MM.1S (cell line): ENCODE data around the gene MUC5AC.

Experiments
- DNase-seq: peaks from one replicate; pipeline ENCODE4 v3.0.0-alpha.2; 2015
- H2AFZ ChIP-seq: fragments of 300-600 bp; sonication (generic); 2 replicates; pipeline ENCODE4 v1.6.0; 2016; ENCODE audit warnings: antibody characterized with exemption, low read length
- H3F3A ChIP-seq: fragments of 300-600 bp; sonication (generic); 2 replicates; pipeline ENCODE4 v1.6.1; 2016; ENCODE audit warnings: mild to moderate bottlenecking, antibody characterized with exemption, low read length, moderate library complexity, mixed read lengths; ENCODE audit not compliant: insufficient read depth
- H3K27ac ChIP-seq: fragments of 300-600 bp; sonication (generic); 2 replicates; pipeline ENCODE4 v1.5.1; 2016; ENCODE audit warnings: mild to moderate bottlenecking, low read length
- H3K27me3 ChIP-seq: fragments of 300-600 bp; sonication (generic); replicated peaks from 2 replicates; pipeline ENCODE4 v1.6.0; 2016; ENCODE audit warnings: low read length; ENCODE audit not compliant: insufficient read depth
- H3K36me3 ChIP-seq: fragments of 300-600 bp; sonication (generic); replicated peaks from 2 replicates; pipeline ENCODE4 v1.6.1; 2016; ENCODE audit warnings: mild to moderate bottlenecking, low read length, mixed read lengths; ENCODE audit not compliant: insufficient read depth
- H3K4me1 ChIP-seq: fragments of 300-600 bp; sonication (generic); 2 replicates; pipeline ENCODE4 v1.6.1; 2016; ENCODE audit warnings: low read length, mixed read lengths
- H3K4me2 ChIP-seq: fragments of 300-600 bp; sonication (generic); 2 replicates; pipeline ENCODE4 v1.6.0; 2016; ENCODE audit warnings: low read depth, low read length
- H3K4me3 ChIP-seq: fragments of 300-600 bp; sonication (generic); 2 replicates; pipeline ENCODE4 v1.5.1; 2016; ENCODE audit warnings: low read length, mixed read lengths
- H3K79me2 ChIP-seq: fragments of 300-600 bp; sonication (generic); 2 replicates; pipeline ENCODE4 v1.6.1; 2016; ENCODE audit warnings: mixed run types, low read length, mixed read lengths
- H3K9ac ChIP-seq: fragments of 300-600 bp; sonication (generic); 2 replicates; pipeline ENCODE4 v1.6.1; 2016; ENCODE audit warnings: low read length, mixed read lengths
- H3K9me2 ChIP-seq: fragments of 300-600 bp; sonication (generic); replicated peaks from 2 replicates; pipeline ENCODE4 v1.6.1; 2016; ENCODE audit warnings: mild to moderate bottlenecking, low read length, mixed read lengths; ENCODE audit not compliant: insufficient read depth
- H3K9me3 ChIP-seq: fragments of 300-600 bp; sonication (generic); replicated peaks from 2 replicates; pipeline ENCODE4 v1.6.1; 2016; ENCODE audit warnings: mild to moderate bottlenecking, low read length, mixed read lengths; ENCODE audit not compliant: insufficient read depth
- H4K20me1 ChIP-seq: fragments of 300-600 bp; sonication (generic); 2 replicates; pipeline ENCODE4 v1.6.1; 2016; ENCODE audit warnings: mild to moderate bottlenecking, low read length, moderate library complexity, mixed read lengths; ENCODE audit not compliant: insufficient read depth
- EZH2 ChIP-seq: fragments of 300-600 bp; sonication (generic); optimal IDR thresholded peaks from 2 replicates; pipeline ENCODE3; 2017; ENCODE audit warnings: low read depth, mild to moderate bottlenecking, antibody characterized with exemption, low read length, mixed read lengths
- EZH2phosphoT487 ChIP-seq: fragments of 300-600 bp; sonication (generic); IDR thresholded peaks from 2 replicates; pipeline ENCODE4 v1.6.1; 2018; ENCODE audit warnings: antibody characterized with exemption, low read length
- TF ChIP-seq, protein P1 (sequence below): fragments of 300-600 bp; sonication (generic); IDR thresholded peaks from 2 replicates; pipeline ENCODE4 v1.5.1; 2016; ENCODE audit warnings: antibody characterized with exemption, low read length, mixed read lengths

The MUC5AC gene

DNA sequence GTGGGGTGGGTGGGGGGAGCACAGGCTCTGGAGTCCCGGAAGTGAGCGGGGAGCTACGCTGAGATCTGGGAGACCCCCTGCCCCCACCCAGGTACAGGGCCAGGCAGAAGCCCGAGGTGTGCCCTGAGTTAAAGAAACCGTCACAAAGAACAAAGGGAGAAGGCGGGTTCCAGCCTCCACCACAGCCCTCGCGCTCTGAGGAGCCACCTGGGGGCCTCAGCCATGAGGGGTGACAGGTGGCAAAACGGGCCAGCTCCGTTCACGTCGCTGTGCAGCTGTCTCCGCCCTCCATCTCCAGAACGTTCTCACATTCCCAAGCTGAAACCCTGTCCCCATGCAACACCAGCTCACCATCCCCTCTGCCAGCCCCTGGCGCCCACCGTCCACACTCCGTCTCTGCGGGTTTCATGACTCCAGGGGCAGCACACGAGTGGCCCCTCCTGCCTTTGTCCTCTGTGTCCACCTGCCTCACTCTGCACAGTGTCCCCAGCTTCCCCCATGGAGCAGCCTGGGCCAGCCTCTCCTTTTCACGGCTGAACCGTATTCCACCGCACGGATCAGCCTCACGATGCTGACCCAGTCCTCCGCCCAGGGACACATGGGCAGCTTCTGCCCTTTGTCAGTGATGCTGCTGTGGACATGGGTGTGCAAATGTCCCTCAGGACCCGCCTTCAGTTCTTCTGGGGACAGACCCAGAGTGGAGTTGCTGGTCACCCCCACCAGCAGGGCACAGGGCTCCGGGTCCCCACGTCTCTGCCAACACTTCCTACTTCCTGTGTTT is 63.4 kb downstream of the MUC5AC start:
- Histone ChIP-seq H3K9me3 (no peaks in the 10 kb centered on the region), H4K20me1 (no peaks in the 10 kb centered on the region), H3K27me3 (peaks cover 82% of the 10 kb centered on the region), H3F3A (no peaks in the 10 kb centered on the region), H3K4me3 (no peak overlapping the region), H2AFZ (no peak overlapping the region), H3K27ac (no peak overlapping the region), H3K9ac (no peak overlapping the region), H3K4me1 (no peaks in the 10 kb centered on the region), H3K36me3 (no peaks in the 10 kb centered on the region), H3K4me2 (no peak overlapping the region), H3K79me2 (no peaks in the 10 kb centered on the region), H3K9me2 (no peaks in the 10 kb centered on the region)
- no peak for DNase-seq
- TF ChIP-seq, protein P1, sequence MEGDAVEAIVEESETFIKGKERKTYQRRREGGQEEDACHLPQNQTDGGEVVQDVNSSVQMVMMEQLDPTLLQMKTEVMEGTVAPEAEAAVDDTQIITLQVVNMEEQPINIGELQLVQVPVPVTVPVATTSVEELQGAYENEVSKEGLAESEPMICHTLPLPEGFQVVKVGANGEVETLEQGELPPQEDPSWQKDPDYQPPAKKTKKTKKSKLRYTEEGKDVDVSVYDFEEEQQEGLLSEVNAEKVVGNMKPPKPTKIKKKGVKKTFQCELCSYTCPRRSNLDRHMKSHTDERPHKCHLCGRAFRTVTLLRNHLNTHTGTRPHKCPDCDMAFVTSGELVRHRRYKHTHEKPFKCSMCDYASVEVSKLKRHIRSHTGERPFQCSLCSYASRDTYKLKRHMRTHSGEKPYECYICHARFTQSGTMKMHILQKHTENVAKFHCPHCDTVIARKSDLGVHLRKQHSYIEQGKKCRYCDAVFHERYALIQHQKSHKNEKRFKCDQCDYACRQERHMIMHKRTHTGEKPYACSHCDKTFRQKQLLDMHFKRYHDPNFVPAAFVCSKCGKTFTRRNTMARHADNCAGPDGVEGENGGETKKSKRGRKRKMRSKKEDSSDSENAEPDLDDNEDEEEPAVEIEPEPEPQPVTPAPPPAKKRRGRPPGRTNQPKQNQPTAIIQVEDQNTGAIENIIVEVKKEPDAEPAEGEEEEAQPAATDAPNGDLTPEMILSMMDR, result no peak
- TF ChIP-seq EZH2 (no peak), EZH2phosphoT487 (no peak)

DNA sequence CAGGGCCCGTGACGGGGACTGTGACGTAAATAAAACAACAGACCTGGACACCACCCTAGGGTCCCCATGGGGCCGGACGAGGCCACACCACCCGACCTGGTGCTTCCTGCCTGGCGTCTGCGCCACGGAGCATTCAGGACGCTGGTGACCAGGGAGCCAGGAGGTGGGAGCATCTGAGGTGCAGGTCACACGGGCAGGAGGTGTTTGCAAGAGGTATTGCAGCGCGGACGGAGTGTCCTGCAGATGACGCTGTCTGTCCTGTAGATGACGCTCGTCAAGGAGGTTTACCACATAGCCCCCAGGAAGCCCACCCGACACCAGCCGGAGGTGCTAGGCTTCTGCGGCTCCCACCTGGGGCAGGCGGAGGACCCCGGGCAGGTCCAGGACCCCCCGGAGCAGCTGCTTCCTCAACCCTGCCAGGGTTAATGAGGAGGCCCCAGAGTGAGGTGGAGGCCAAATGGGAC is 64.1 kb downstream of the MUC5AC start:
- Histone ChIP-seq H3K9ac (no peak overlapping the region), H3F3A (no peaks in the 10 kb centered on the region), H3K9me3 (no peaks in the 10 kb centered on the region), H3K4me1 (no peaks in the 10 kb centered on the region), H3K79me2 (no peaks in the 10 kb centered on the region), H4K20me1 (no peaks in the 10 kb centered on the region), H2AFZ (no peak overlapping the region), H3K36me3 (no peaks in the 10 kb centered on the region), H3K27me3 (peaks cover 79% of the 10 kb centered on the region), H3K27ac (no peak overlapping the region), H3K9me2 (no peaks in the 10 kb centered on the region), H3K4me2 (no peak overlapping the region), H3K4me3 (no peak overlapping the region)
- no peak for DNase-seq
- TF ChIP-seq EZH2phosphoT487 (no peak), EZH2 (no peak)
- TF ChIP-seq, protein P1, result no peak

DNA sequence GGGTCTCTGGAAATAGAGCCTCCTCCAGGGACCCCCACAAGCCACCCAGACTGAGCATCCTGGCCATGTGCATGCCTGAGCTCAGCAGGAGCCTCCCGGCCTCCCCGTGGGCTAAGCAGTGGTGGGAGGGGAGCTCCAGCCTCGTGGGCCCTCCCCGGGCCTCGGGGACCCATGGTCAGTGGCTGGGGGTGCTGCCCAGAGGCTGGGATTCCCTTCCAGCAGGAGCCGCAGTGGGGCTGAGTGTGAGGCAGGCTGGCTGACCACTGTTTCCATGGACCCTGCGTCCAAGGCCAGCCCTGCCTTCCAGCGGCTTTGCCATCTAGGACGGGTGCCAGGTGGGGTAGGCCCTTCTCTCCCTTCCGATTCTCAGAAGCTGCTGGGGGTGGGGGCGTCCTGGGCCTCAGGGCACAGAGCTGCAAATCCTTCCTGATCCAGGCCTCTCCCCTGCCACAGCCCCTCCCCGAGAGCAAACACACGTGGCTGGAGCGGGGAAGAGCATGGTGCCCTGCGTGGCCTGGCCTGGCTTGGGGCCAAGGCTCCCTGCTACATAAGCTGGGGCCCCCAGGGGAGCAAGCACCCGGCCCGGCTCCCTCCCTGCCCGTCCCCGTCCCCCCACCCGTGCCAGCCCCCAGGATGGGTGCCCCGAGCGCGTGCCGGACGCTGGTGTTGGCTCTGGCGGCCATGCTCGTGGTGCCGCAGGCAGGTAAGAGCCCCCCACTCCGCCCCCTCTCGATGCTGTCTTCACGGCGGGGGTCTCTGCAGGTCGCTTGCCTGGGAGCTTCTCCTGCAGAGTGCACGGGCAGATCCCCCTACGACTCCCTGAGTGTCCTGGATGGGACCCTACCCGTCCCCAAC is 65.0 kb downstream of the MUC5AC start, which contains the start of gene MUC5B:
Gene MUC5B, plus strand, starts transcription at position 576 of the 855 bp plus-strand sequence. Its CDS starts 58 bp downstream, at position 634.
- Histone ChIP-seq H3K27me3 (peaks cover 70% of the 10 kb centered on the region), H3K27ac (no peak within 1 kb of the TSS), H3F3A (no peaks in the 10 kb centered on the region), H3K36me3 (no peaks in the 10 kb centered on the region), H3K9me3 (no peaks in the 10 kb centered on the region), H4K20me1 (no peaks in the 10 kb centered on the region), H2AFZ (no peak within 1 kb of the TSS), H3K9ac (no peak within 1 kb of the TSS), H3K4me2 (no peak within 1 kb of the TSS), H3K9me2 (no peaks in the 10 kb centered on the region), H3K4me1 (no peaks in the 10 kb centered on the region), H3K79me2 (no peaks in the 10 kb centered on the region), H3K4me3 (no peak within 1 kb of the TSS)
- DNase-seq, result no peak
- no peak for TF ChIP-seq EZH2
- TF ChIP-seq, protein P1, result no peak
